Mesothelial cell of epicardium (in vitro differentiated cells): Measurements from ENCODE around the gene CD300A. TPM values are rescaled to one million over a fixed set of nuclear protein-coding genes. Genes with fewer than 3 reads are reported as not detected.

Experiments
- DNase-seq, 2 experiments: peaks; one replicate each; pipeline ENCODE4 v3.0.0; 2021; ENCODE audit warnings: low spot score in 2 of 2; ENCODE audit not compliant: unreplicated experiment in 2 of 2
- H3K27ac Mint-ChIP-seq: 2 replicates; pipeline ENCODE4 v1.8.0; 2021; ENCODE audit warnings: mixed read lengths
- H3K27me3 Mint-ChIP-seq: 2 replicates; pipeline ENCODE4 v1.8.0; 2021; ENCODE audit warnings: low read depth, mixed read lengths
- H3K36me3 Mint-ChIP-seq: 2 replicates; pipeline ENCODE4 v1.8.0; 2021; ENCODE audit warnings: mixed read lengths
- H3K4me1 Mint-ChIP-seq: 2 replicates; pipeline ENCODE4 v1.8.0; 2021; ENCODE audit warnings: mixed read lengths
- H3K4me3 Mint-ChIP-seq: 2 replicates; pipeline ENCODE4 v1.8.0; 2021; ENCODE audit warnings: mild to moderate bottlenecking, moderate library complexity, mixed read lengths
- H3K9me3 Mint-ChIP-seq: 2 replicates; pipeline ENCODE4 v1.8.0; 2021; ENCODE audit warnings: mixed read lengths
- total RNA-seq: library from RNA; stranded (reverse); gene quantifications from 3 replicates; pipeline ENCODE4 v1.2.1, GENCODE V29; 2021
- TF ChIP-seq, protein P1 (sequence below): fragments of 200-600 bp; sonication (generic); IDR thresholded peaks from one replicate; pipeline ENCODE4 v1.5.0; 2021; ENCODE audit warnings: antibody characterized with exemption; ENCODE audit not compliant: unreplicated experiment

The CD300A gene
- total RNA-seq, 1 donor from 2014 or later: not detected

GRCh38 chr17:74459622-74460021 is 6.8 kb upstream of the CD300A start:
- H3K27me3 Mint-ChIP-seq: peaks cover 24% of the 10 kb centered on the region
- H3K4me1 Mint-ChIP-seq: peaks cover 18% of the 10 kb centered on the region
- no peaks in the 10 kb centered on the region for H3K9me3 Mint-ChIP-seq
- no peak overlapping the region for H3K4me3 Mint-ChIP-seq
- no peak for DNase-seq
- H3K27ac Mint-ChIP-seq: no peak overlapping the region
- TF ChIP-seq, protein P1, sequence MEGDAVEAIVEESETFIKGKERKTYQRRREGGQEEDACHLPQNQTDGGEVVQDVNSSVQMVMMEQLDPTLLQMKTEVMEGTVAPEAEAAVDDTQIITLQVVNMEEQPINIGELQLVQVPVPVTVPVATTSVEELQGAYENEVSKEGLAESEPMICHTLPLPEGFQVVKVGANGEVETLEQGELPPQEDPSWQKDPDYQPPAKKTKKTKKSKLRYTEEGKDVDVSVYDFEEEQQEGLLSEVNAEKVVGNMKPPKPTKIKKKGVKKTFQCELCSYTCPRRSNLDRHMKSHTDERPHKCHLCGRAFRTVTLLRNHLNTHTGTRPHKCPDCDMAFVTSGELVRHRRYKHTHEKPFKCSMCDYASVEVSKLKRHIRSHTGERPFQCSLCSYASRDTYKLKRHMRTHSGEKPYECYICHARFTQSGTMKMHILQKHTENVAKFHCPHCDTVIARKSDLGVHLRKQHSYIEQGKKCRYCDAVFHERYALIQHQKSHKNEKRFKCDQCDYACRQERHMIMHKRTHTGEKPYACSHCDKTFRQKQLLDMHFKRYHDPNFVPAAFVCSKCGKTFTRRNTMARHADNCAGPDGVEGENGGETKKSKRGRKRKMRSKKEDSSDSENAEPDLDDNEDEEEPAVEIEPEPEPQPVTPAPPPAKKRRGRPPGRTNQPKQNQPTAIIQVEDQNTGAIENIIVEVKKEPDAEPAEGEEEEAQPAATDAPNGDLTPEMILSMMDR: no peak
- H3K36me3 Mint-ChIP-seq: no peaks in the 10 kb centered on the region

DNA sequence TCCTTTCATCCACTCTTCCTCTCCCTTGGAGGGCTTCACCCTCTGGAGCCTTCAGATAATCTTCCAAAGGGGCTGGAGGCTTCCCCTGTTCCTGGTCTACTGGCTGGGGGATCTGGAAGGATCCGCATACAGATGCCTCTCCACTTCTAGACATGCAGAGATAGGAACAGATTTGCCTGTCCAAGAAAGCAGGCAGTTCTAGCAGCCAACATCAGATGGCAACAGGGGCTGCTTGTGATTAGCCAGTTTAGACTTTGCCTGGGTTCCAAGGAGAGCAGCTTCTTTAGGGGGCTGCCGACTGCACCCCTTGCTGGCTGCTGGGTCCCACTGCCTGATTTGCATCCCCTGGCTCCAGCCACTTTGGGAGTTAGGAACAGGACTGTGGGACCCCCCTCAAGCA is 6.2 kb upstream of the CD300A start:
- DNase-seq: no peak
- Mint-ChIP-seq H3K4me1 (peaks cover 12% of the 10 kb centered on the region), H3K36me3 (no peaks in the 10 kb centered on the region), H3K27ac (no peak overlapping the region), H3K4me3 (no peak overlapping the region), H3K9me3 (no peaks in the 10 kb centered on the region), H3K27me3 (peaks cover 24% of the 10 kb centered on the region)
- TF ChIP-seq, protein P1: no peak

- no peaks in the 10 kb centered on the region for H3K36me3 Mint-ChIP-seq
- no peak overlapping the region for H3K27ac Mint-ChIP-seq
- peaks cover 24% of the 10 kb centered on the region for H3K27me3 Mint-ChIP-seq
- no peak overlapping the region for H3K4me3 Mint-ChIP-seq
- H3K4me1 Mint-ChIP-seq: peaks cover 10% of the 10 kb centered on the region
- DNase-seq: no peak
- TF ChIP-seq, protein P1: no peak
- H3K9me3 Mint-ChIP-seq: no peaks in the 10 kb centered on the region
These were observed 5.4 kb upstream of the CD300A start for GRCh38 chr17:74460996-74461395.

DNA sequence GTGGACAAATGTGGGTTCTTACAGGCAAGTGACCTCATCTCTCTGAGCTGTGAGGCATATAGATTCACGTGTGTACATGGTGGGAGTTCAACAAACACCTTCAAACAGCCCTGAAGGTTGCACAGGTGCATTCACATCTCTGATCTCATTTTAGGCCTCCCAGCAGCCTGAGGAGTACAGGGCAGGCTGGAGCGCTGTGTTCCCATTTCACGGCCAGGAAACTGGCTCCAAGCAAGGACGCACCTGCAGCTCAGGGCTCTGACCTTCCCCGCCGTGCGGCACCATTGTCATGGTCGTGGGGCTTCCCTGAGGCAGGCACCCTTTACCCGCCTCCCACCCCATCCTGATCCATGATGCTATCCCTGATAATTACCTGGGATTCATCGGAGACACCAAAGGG is 4.8 kb upstream of the CD300A start:
- Mint-ChIP-seq H3K4me3 (no peak overlapping the region), H3K9me3 (no peaks in the 10 kb centered on the region), H3K36me3 (no peaks in the 10 kb centered on the region), H3K4me1 (peaks cover 8% of the 10 kb centered on the region), H3K27ac (no peak overlapping the region), H3K27me3 (peaks cover 28% of the 10 kb centered on the region)
- no peak for DNase-seq
- TF ChIP-seq, protein P1: no peak

DNA sequence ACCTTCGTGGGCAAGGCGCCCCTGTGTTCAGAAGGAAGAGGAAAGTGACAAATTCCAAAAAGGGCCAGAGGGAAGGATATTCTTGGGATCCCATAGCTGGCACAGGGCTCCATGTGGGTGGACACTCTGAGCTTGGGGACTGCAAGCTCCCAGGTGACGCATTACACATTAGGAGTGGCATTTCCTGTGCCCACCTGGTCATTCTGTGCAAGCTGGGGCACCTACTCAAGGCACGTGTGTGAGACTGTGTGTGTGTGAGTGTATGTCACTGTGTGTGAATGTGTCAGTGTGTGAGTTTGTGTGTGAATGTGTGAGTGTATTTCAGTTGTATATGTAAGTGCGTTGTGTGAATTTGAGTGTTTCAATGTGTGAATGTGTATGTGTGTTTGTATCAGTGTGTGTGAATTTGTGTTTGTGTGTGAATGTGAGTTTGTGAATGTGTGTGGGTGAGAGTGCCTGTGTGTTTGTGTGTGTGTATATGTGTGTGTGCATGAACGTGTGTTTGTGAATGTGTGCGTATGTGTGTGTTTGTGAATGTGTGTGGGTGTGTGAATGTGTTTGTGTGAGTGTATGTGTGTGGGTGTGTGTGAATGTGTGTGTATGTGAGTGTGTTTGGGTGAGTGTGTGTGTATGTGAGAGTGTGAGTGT is 1.6 kb upstream of the CD300A start:
- no peak overlapping the region for H3K27ac Mint-ChIP-seq
- H3K4me3 Mint-ChIP-seq: no peak overlapping the region
- H3K4me1 Mint-ChIP-seq: no peaks in the 10 kb centered on the region
- peaks cover 19% of the 10 kb centered on the region for H3K27me3 Mint-ChIP-seq
- H3K36me3 Mint-ChIP-seq: no peaks in the 10 kb centered on the region
- H3K9me3 Mint-ChIP-seq: no peaks in the 10 kb centered on the region
- TF ChIP-seq, protein P1: no peak
- DNase-seq: no peak
